NT2/D1 (cell line): ENCODE measurements around the gene SOX5.

Source experiments
- SUZ12 ChIP-seq: IDR thresholded peaks from 2 replicates; pipeline ENCODE4 v1.6.1; 2011; ENCODE audit not compliant: insufficient read length, insufficient read depth; ENCODE audit errors: extremely low read depth
- YY1 ChIP-seq: IDR thresholded peaks from 2 replicates; pipeline ENCODE4 v1.6.1; 2011; ENCODE audit not compliant: insufficient read length, insufficient read depth
- ZNF274 ChIP-seq: IDR thresholded peaks from 2 replicates; pipeline ENCODE4 v1.6.1; 2011; ENCODE audit warnings: mild to moderate bottlenecking, low read depth, low read length

- TF ChIP-seq ZNF274 (no peak), YY1 (no peak), SUZ12 (no peak)
Observed at GRCh38 chr12:23707270-23707669, 242.2 kb downstream of the SOX5 start.
